IMR-90 (cell line): ENCODE data around the gene CORO7. TPM values are rescaled to one million over a fixed set of nuclear protein-coding genes. Genes with fewer than 3 reads are reported as not detected.
A peak's percentile ranks its signal among the peaks of the same experiment; 100 is the strongest.

Experiments used
- ATAC-seq: fragments of 200-7000 bp; cut with Tn5 transposase; 2 replicates; pipeline ENCODE4 v1.9.1; 2020; ENCODE audit warnings: low read depth, mild to moderate bottlenecking, moderate library complexity
- BruUV-seq: library from RNA; stranded (reverse); fragments of 400-500 nt; replicated peaks from 2 replicates; lab custom pipeline; 2021; lab: Mats Ljungman, UMichigan
- CTCF ChIA-PET: fragments of 300-600 bp; formaldehyde crosslinking; extraction: SDS; loops from one replicate; lab custom pipeline; 2021; ENCODE audit warnings: antibody characterized with exemption; lab: Yijun Ruan, JAX
- POLR2A ChIA-PET: fragments of 300-600 bp; sonication (Branson Sonifier 250); formaldehyde crosslinking; loops from one replicate; lab custom pipeline; 2022; ENCODE audit warnings: antibody characterized with exemption; ENCODE audit not compliant: unreplicated experiment; lab: Charles Lee
- DNase-seq: peaks from one replicate; pipeline ENCODE4 v3.0.0; 2013
- H2AFZ ChIP-seq: replicated peaks from 2 replicates; pipeline ENCODE3; 2013; ENCODE audit warnings: low read length, mild to moderate bottlenecking; ENCODE audit not compliant: poor library complexity
- H2AK5ac ChIP-seq: 2 replicates; pipeline ENCODE4 v1.6.1; 2013; ENCODE audit warnings: low read depth, low read length, inconsistent platforms
- H2AK9ac ChIP-seq: replicated peaks from 2 replicates; pipeline ENCODE3; 2013; ENCODE audit warnings: mild to moderate bottlenecking, low read depth, low read length, moderate library complexity; ENCODE audit not compliant: poor library complexity
- H2BK120ac ChIP-seq: 2 replicates; pipeline ENCODE4 v1.6.1; 2013; ENCODE audit warnings: low read depth, low read length, inconsistent platforms
- H2BK15ac ChIP-seq: 3 replicates; pipeline ENCODE4 v1.6.1; 2013; ENCODE audit warnings: low read depth, low read length, inconsistent platforms
- H2BK20ac ChIP-seq: 2 replicates; pipeline ENCODE4 v1.6.1; 2013; ENCODE audit warnings: low read depth, mild to moderate bottlenecking, inconsistent platforms, low read length, moderate library complexity
- H2BK5ac ChIP-seq: 2 replicates; pipeline ENCODE4 v1.6.1; 2013; ENCODE audit warnings: mild to moderate bottlenecking, low read depth, low read length, inconsistent platforms; ENCODE audit not compliant: poor library complexity, severe bottlenecking
- H3K14ac ChIP-seq: replicated peaks from 2 replicates; pipeline ENCODE4 v1.6.1; 2013; ENCODE audit warnings: low read depth, low read length, inconsistent platforms
- H3K18ac ChIP-seq: 2 replicates; pipeline ENCODE4 v1.6.1; 2013; ENCODE audit warnings: low read depth, low read length, control low read depth
- H3K23ac ChIP-seq: 2 replicates; pipeline ENCODE4 v1.6.1; 2013; ENCODE audit warnings: low read depth, low read length, inconsistent platforms
- H3K27ac ChIP-seq: 2 replicates; pipeline ENCODE4 v1.5.1; 2013; ENCODE audit warnings: mild to moderate bottlenecking, control low read depth, low read length; ENCODE audit not compliant: insufficient read depth
- H3K27me3 ChIP-seq: 2 replicates; pipeline ENCODE4 v1.6.1; 2013; ENCODE audit warnings: low read length; ENCODE audit not compliant: control insufficient read depth, insufficient read depth
- H3K36me3 ChIP-seq: 2 replicates; pipeline ENCODE4 v1.6.1; 2013; ENCODE audit warnings: low read length, mixed read lengths; ENCODE audit not compliant: control insufficient read depth, insufficient read depth
- H3K4ac ChIP-seq: 2 replicates; pipeline ENCODE4 v1.6.1; 2013; ENCODE audit warnings: low read depth, low read length, inconsistent platforms
- H3K4me1 ChIP-seq: 2 replicates; pipeline ENCODE4 v1.6.1; 2013; ENCODE audit warnings: low read length, mixed read lengths; ENCODE audit not compliant: control insufficient read depth, insufficient read depth
- H3K4me2 ChIP-seq: 2 replicates; pipeline ENCODE4 v1.6.1; 2013; ENCODE audit warnings: low read depth, mild to moderate bottlenecking, control low read depth, low read length, moderate library complexity
- H3K4me3 ChIP-seq: 2 replicates; pipeline ENCODE4 v1.5.1; 2013; ENCODE audit warnings: low read depth, mild to moderate bottlenecking, control low read depth, low read length, moderate library complexity; ENCODE audit not compliant: insufficient read depth
- H3K56ac ChIP-seq: 2 replicates; pipeline ENCODE4 v1.6.1; 2013; ENCODE audit warnings: low read length, inconsistent platforms; ENCODE audit not compliant: insufficient read depth; ENCODE audit errors: extremely low read depth
- H3K79me1 ChIP-seq, 2 experiments: 2 replicates each; pipeline ENCODE4 v1.6.1; 2013; ENCODE audit warnings: low read length in 2 of 2, inconsistent platforms in 1 of 2, low read depth in 1 of 2
- H3K9ac ChIP-seq: 2 replicates; pipeline ENCODE4 v1.6.1; 2013; ENCODE audit warnings: low read depth, low read length, control low read depth
- H3K9me1 ChIP-seq: 2 replicates; pipeline ENCODE4 v1.6.1; 2013; ENCODE audit warnings: low read length, inconsistent platforms; ENCODE audit not compliant: insufficient read depth
- H3K9me3 ChIP-seq: 2 replicates; pipeline ENCODE4 v1.6.1; 2013; ENCODE audit warnings: low read length; ENCODE audit not compliant: control insufficient read depth, insufficient read depth
- H4K20me1 ChIP-seq: 2 replicates; pipeline ENCODE4 v1.6.1; 2013; ENCODE audit warnings: low read length, inconsistent platforms; ENCODE audit not compliant: insufficient read depth
- H4K5ac ChIP-seq: 2 replicates; pipeline ENCODE4 v1.6.1; 2013; ENCODE audit warnings: mild to moderate bottlenecking, low read depth, low read length, control low read depth
- H4K8ac ChIP-seq, 2 experiments: 2 replicates each; pipeline ENCODE4 v1.6.1; 2013; ENCODE audit warnings: low read depth in 2 of 2, low read length in 2 of 2, control low read depth in 1 of 2, inconsistent platforms in 1 of 2
- H4K91ac ChIP-seq: 2 replicates; pipeline ENCODE4 v1.6.1; 2013; ENCODE audit warnings: low read depth, low read length, inconsistent platforms; ENCODE audit not compliant: insufficient read depth
- FOS ChIP-seq: fragments of 150-350 bp; IDR thresholded peaks from 2 replicates; pipeline ENCODE4 v1.6.1; 2016; ENCODE audit warnings: low read depth, low read length
- POLR2A ChIP-seq: IDR thresholded peaks from 2 replicates; pipeline ENCODE4 v1.6.1; 2012; ENCODE audit warnings: mild to moderate bottlenecking, low read depth, low read length
- RAD21 ChIP-seq: IDR thresholded peaks from 2 replicates; pipeline ENCODE4 v1.6.1; 2012; ENCODE audit warnings: low read length, improper control_type of control experiment
- SMC3 ChIP-seq: fragments of 150-350 bp; IDR thresholded peaks from 2 replicates; pipeline ENCODE4 v1.6.1; 2016; ENCODE audit warnings: low read depth, mild to moderate bottlenecking, antibody characterized with exemption, low read length, moderate library complexity
- WGBS, 2 experiments: methylation state at CpG; one replicate each; pipeline versions ENCODE4 v1.1.5 to v1.1.7; 2013; ENCODE audit warnings: missing lambda C conversion rate in 2 of 2; ENCODE audit not compliant: insufficient read length in 1 of 2; ENCODE audit errors: extremely low coverage in 2 of 2; 5-methylcytosine and 5-hydroxymethylcytosine counted together
- dilution Hi-C: fragments of 300-500 bp; cut with HindIII; formaldehyde crosslinking; loops from one replicate; pipeline ENCODE4 v1.14.3; 2018; ENCODE audit warnings: low sequenced_read_pairs; ENCODE audit not compliant: unreplicated experiment
- in situ Hi-C: fragments of 300-500 bp; cut with MboI; formaldehyde crosslinking; loops from 3 replicates; pipeline ENCODE4 v1.14.3; 2019; ENCODE audit warnings: low sequenced_read_pairs, inconsistent platforms, mixed read lengths
- intact Hi-C: fragments of 100-400 bp; cut with micrococcal nuclease; formaldehyde crosslinking; loops from 2 replicates; pipeline ENCODE4 v1.10.0; 2022
- polyA plus RNA-seq, 3 experiments: library from polyadenylated mRNA; depleted of rRNA; stranded (reverse); fragments of >200 nt; gene quantifications; 2 replicates each; pipeline ENCODE4 v1.2.3, GENCODE V29; 2012; ENCODE audit warnings: low replicate concordance in 1 of 3
- total RNA-seq: library from RNA; depleted of rRNA; stranded (reverse); fragments of >200 nt; gene quantifications from 2 replicates; pipeline ENCODE4 v1.2.3, GENCODE V29; 2012

CORO7 gene
- total and polyA plus RNA-seq, 2 of the 4 experiments (the other 2 are of a cell fraction): 6.3 to 26.7 TPM

GRCh38 chr16:4317532-4318450, 98.6 kb downstream of the CORO7 start:
- no peaks in the 10 kb centered on the region for H3K9me3 ChIP-seq
- H3K27ac ChIP-seq: peak overlapping the region; percentile 55
- peak overlapping the region; percentile 75 for H3K4ac ChIP-seq
- CTCF ChIA-PET: interaction anchor here (1.1 kb wide), 1 partner anchor 85 kb away, joined by 3 read pairs; no protein-coding TSS in a partner anchor
- peak overlapping the region; percentile 76 for H3K4me2 ChIP-seq
- no peak overlapping the region for H3K56ac ChIP-seq
- H3K9ac ChIP-seq: peak overlapping the region; percentile 68
- H3K18ac ChIP-seq: no peak overlapping the region
- dilution Hi-C loops: no loop called here
- H3K79me1 ChIP-seq: peaks cover 6 to 64% of the 10 kb centered on the region in 2 experiments; a peak in 3 of 4 replicates
- 10% methylated on average over 2 of the region's 12 CpGs; no CpG with 5 or more reads in 1 of the 2 experiments for WGBS, 2 experiments
- peaks cover 22% of the 10 kb centered on the region for H3K4me1 ChIP-seq
- TF ChIP-seq SMC3 (no peak), RAD21 (no peak), FOS (0 out of 2 replicates have a peak, but pooled peaks have one; percentile 26), POLR2A (no peak)
- H3K36me3 ChIP-seq: no peaks in the 10 kb centered on the region
- H3K23ac ChIP-seq: peak overlapping the region; percentile 42; the same call in 1 of the 2 replicates
- no peak overlapping the region for H2BK15ac ChIP-seq
- intact Hi-C loops: loop anchor here (5.0 kb wide), 1 partner anchor 45 kb away; the partner anchor contains the start of gene TFAP4
- no peak overlapping the region for H4K5ac ChIP-seq
- in situ Hi-C loops: no loop called here
- peak overlapping the region; percentile 54 for H2BK5ac ChIP-seq
- peaks cover 64% of the 10 kb centered on the region for H4K20me1 ChIP-seq
- peak overlapping the region in 1 of 2 experiments; percentile 1; a peak in 1 of 4 replicates for H4K8ac ChIP-seq
- POLR2A ChIA-PET: no interaction called here
- no peak overlapping the region for H4K91ac ChIP-seq
- no peak overlapping the region for H2BK20ac ChIP-seq
- H3K4me3 ChIP-seq: peak overlapping the region; percentile 74
- H3K14ac ChIP-seq: no peak overlapping the region; the same call in 1 of the 2 replicates
- no TSS peak for BruUV-seq
- no peak for ATAC-seq
- H2BK120ac ChIP-seq: no peak overlapping the region
- peaks cover 12% of the 10 kb centered on the region for H3K9me1 ChIP-seq
- peak overlapping the region; percentile 63; the same call in 1 of the 2 replicates for H2AK5ac ChIP-seq
- H2AFZ ChIP-seq: peak overlapping the region; percentile 40
- H2AK9ac ChIP-seq: peak overlapping the region; percentile 97
- no peaks in the 10 kb centered on the region for H3K27me3 ChIP-seq
- DNase-seq: no peak
